Measurements from ENCODE around the gene TRAPPC14. TPM values are rescaled to one million over a fixed set of nuclear protein-coding genes. Genes with fewer than 3 reads are reported as not detected.

The TRAPPC14 gene
- polyA plus RNA-seq, 1 experiment = 5.8 TPM

GRCh38 chr7:100120733-100121036 is 37.8 kb downstream of the TRAPPC14 start:
- H3K27me3 ChIP-seq (ENCODE audit: control insufficient read depth, insufficient read depth, low read length) = no peaks in the 10 kb centered on the region
- H3K36me3 ChIP-seq (ENCODE audit: control insufficient read depth, insufficient read depth, low read length) = 0 out of 2 replicates have a peak, but pooled peaks cover 2% of the 10 kb centered on the region
- ChIA-PET POLR2A (interaction anchor here (1.0 kb wide), 1 partner anchor 20 kb away, joined by 4 read pairs; no protein-coding TSS in a partner anchor), CTCF (interaction anchor here (1.0 kb wide), 1 partner anchor 129 kb away, joined by 3 read pairs; no protein-coding TSS in a partner anchor)
- DNase-seq (ENCODE audit: low read depth) = no peak
- peak overlapping the region; percentile 66 for H3K4me3 ChIP-seq (ENCODE audit: low read depth, low read length)
- no peak for TF ChIP-seq CTCF (IDR thresholded peaks at IDR 0.05; ENCODE audit: insufficient read depth, low read depth, low read length)

DNA sequence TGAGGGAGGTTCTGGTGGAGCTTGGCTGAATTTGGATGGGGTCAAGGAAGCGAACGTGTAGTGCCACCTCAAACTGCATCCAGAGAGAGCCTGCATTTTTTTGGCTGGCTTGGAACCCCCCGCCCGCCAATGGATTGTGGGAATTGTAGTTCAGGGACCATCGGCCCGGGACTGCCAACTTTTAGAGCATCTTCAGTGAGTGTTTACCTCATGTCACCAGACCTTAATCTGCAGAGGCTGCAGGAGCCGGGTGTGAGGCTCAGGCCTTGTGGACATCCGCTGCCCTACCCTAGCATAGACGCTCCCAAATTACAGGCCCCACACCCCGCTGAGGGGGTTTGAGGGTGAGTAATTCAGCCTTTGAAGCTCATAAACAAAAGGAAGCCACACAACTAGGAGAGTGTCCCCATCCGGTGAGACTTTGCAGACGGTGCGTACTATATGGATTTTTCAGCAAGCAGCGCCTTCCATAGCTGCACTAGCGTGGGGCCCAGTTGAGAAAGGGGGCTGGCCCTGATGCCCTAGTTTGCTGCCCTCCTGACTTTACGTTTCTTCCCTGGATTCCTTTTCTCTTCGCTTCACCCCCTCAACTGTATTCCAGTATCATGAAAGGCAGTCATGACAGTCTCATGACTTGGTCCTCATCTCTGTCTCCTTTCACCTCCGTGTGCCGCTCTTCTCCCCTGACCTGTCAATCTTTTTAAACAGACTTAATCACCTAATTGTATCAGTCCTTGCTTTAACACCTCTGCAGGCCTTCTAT is 38.4 kb downstream of the TRAPPC14 start:
- CTCF ChIA-PET = interaction anchor here (1.0 kb wide), 1 partner anchor 128 kb away, joined by 3 read pairs; no protein-coding TSS in a partner anchor
- 0 out of 2 replicates have a peak, but pooled peaks cover 2% of the 10 kb centered on the region for H3K36me3 ChIP-seq (ENCODE audit: control insufficient read depth, insufficient read depth, low read length)
- DNase-seq (ENCODE audit: low read depth) = peak; percentile 18
- H3K4me3 ChIP-seq (ENCODE audit: low read depth, low read length) = peak overlapping the region; percentile 66
- TF ChIP-seq CTCF (IDR thresholded peaks at IDR 0.05; ENCODE audit: insufficient read depth, low read depth, low read length) = no peak
- no peaks in the 10 kb centered on the region for H3K27me3 ChIP-seq (ENCODE audit: control insufficient read depth, insufficient read depth, low read length)
- POLR2A ChIA-PET = no interaction called here

- ChIA-PET CTCF (no interaction called here), POLR2A (no interaction called here)
- Histone ChIP-seq H3K36me3 (ENCODE audit: control insufficient read depth, insufficient read depth, low read length) (peaks cover 4% of the 10 kb centered on the region; the same call in 1 of the 2 replicates), H3K27me3 (ENCODE audit: control insufficient read depth, insufficient read depth, low read length) (no peaks in the 10 kb centered on the region), H3K4me3 (ENCODE audit: low read depth, low read length) (peak within 1 kb of the TSS; percentile 78)
- DNase-seq (ENCODE audit: low read depth) = peak; percentile 68
- no peak for TF ChIP-seq CTCF (IDR thresholded peaks at IDR 0.05; ENCODE audit: insufficient read depth, low read depth, low read length)
Measured at GRCh38 chr7:100119072-100119969, 39.2 kb downstream of the TRAPPC14 start, which contains the start of the genes CNPY4 and TAF6. TSS of gene CNPY4 (plus strand) at chr7:100119634. CDS start at chr7:100119745, 111 bp downstream. TSS of gene TAF6 (minus strand) at chr7:100119358. CDS start at chr7:100114209, 5,149 bp downstream.

DNA sequence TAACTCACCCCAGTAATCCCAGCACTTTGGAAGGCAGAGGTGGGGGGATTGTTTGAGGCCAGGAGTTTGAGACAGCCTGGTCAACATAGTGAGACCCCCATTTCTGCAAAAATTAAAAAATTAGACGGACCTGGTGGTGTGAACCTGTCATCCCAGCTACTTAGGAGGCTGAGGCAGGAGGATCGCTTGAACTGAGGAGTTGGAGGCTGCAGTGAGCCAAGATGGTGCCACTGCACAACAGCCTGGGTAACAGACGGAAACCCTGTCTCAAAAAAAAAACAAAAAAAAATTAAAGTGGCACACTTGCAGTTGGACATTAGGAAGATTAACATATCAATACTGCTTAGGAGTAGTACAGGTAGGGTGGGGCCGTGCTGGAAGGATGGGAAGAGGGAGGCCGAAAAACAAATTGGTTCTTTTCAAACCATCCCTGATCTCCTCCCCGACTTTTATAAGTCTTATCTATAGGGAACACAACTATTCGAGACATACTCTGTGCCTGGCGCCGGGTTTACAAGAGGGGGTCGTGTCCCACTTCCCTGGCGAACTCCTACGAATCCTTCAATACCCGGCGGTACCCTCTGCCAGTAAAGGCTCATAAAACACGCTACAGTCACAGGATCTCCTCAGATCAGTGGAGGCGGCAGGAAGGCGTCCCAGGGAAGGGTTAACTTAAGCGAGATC is 40.0 kb downstream of the TRAPPC14 start:
- no peak for DNase-seq (ENCODE audit: low read depth)
- H3K4me3 ChIP-seq (ENCODE audit: low read depth, low read length) = peak overlapping the region; percentile 78
- H3K36me3 ChIP-seq (ENCODE audit: control insufficient read depth, insufficient read depth, low read length) = peaks cover 9% of the 10 kb centered on the region
- H3K27me3 ChIP-seq (ENCODE audit: control insufficient read depth, insufficient read depth, low read length) = no peaks in the 10 kb centered on the region
- TF ChIP-seq CTCF (IDR thresholded peaks at IDR 0.05; ENCODE audit: insufficient read depth, low read depth, low read length) = no peak
- ChIA-PET CTCF (no interaction called here), POLR2A (no interaction called here)

Data from BJ (cell line).